ENCODE data around the gene SHROOM3.

GRCh38 chr4:76585272-76585671 is 150.2 kb downstream of the SHROOM3 start:
- no peak for TF ChIP-seq POLR2AphosphoS5 (IDR thresholded peaks at IDR 0.05; ENCODE audit: low read depth, low read length)
- TF ChIP-seq FOXP2 (optimal IDR thresholded peaks at IDR 0.05; ENCODE audit: borderline replicate concordance, extremely low read depth, extremely low read length, insufficient read depth), result no peak
- no peak for TF ChIP-seq SIN3A (IDR thresholded peaks at IDR 0.05; ENCODE audit: borderline replicate concordance, insufficient read depth, low read length)

Measured in PFSK-1 (cell line).